GM18519 (cell line): ENCODE results near the gene TBC1D22A.

Experiments
- ATAC-seq: cut with Tn5 transposase; IDR thresholded peaks from one replicate; pipeline ENCODE4 v1.9.1; 2021; ENCODE audit warnings: mild to moderate bottlenecking, moderate library complexity; ENCODE audit not compliant: unreplicated experiment, low FRiP score

TBC1D22A gene

GRCh38 chr22:47207846-47208554, 445.6 kb downstream of the TBC1D22A start:
- ATAC-seq: no peak

- ATAC-seq: no peak
Observed at GRCh38 chr22:47208630-47209029, 446.2 kb downstream of the TBC1D22A start.

GRCh38 chr22:47209040-47209514, 446.6 kb downstream of the TBC1D22A start:
- no peak for ATAC-seq

- no peak for ATAC-seq
Observed at GRCh38 chr22:47209547-47210023, 447.1 kb downstream of the TBC1D22A start.

GRCh38 chr22:47210112-47210657, 447.7 kb downstream of the TBC1D22A start:
- ATAC-seq: no peak

- ATAC-seq: no peak
Observed at GRCh38 chr22:47210686-47211085, 448.2 kb downstream of the TBC1D22A start.

GRCh38 chr22:47213571-47214230, 451.3 kb downstream of the TBC1D22A start:
- no peak for ATAC-seq

GRCh38 chr22:47215851-47216250, 453.4 kb downstream of the TBC1D22A start:
- no peak for ATAC-seq

- ATAC-seq: no peak
Observed at GRCh38 chr22:47218671-47219070, 456.2 kb downstream of the TBC1D22A start.

- no peak for ATAC-seq
Observed at GRCh38 chr22:47219789-47220188, 457.3 kb downstream of the TBC1D22A start.

GRCh38 chr22:47220752-47221151, 458.3 kb downstream of the TBC1D22A start:
- ATAC-seq: no peak

GRCh38 chr22:47221840-47222615, 459.6 kb downstream of the TBC1D22A start:
- no peak for ATAC-seq
